ENCODE results near the gene PRM1. TPM values are rescaled to one million over a fixed set of nuclear protein-coding genes. Genes with fewer than 3 reads are reported as not detected.

Gene PRM1
- total RNA-seq, 1 donor = not detected

- no peak overlapping the region for H3K4me3 ChIP-seq (ENCODE audit: low read depth, low read length)
- DNase-seq (ENCODE audit: low read depth) = no peak
- TF ChIP-seq CTCF (IDR thresholded peaks at IDR 0.05; ENCODE audit: insufficient read depth, low read depth, low read length) = no peak
These were observed 8.1 kb upstream of the PRM1 start for GRCh38 chr16:11289202-11289601.

DNA sequence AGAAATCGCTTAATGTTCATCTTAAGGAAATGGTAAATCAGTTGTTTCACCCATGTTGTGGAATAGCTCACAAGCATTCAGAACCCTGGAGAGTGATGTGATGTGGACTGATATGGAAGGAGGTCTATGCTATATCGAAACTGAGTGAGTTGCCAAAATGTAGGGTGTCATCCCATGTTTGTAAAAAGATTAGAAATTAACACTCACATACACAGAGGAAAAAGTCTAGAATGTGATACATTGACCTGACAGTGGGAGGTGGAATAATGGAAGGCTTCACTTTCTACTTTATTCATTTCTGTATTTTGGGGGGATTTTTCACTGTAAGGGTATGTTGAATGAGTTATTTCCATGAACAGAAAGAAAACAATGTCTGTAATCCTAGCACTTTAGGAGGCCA lies 4.7 kb upstream of the PRM1 start:
- DNase-seq (ENCODE audit: low read depth) = no peak
- TF ChIP-seq CTCF (IDR thresholded peaks at IDR 0.05; ENCODE audit: insufficient read depth, low read depth, low read length) = no peak
- H3K4me3 ChIP-seq (ENCODE audit: low read depth, low read length) = no peak overlapping the region

GRCh38 chr16:11283820-11284248 lies 2.7 kb upstream of the PRM1 start:
- peak; percentile 76 for DNase-seq (ENCODE audit: low read depth)
- TF ChIP-seq CTCF (IDR thresholded peaks at IDR 0.05; ENCODE audit: insufficient read depth, low read depth, low read length) = peak; percentile 34
- no peak overlapping the region for H3K4me3 ChIP-seq (ENCODE audit: low read depth, low read length)

- no peak for DNase-seq (ENCODE audit: low read depth)
- TF ChIP-seq CTCF (IDR thresholded peaks at IDR 0.05; ENCODE audit: insufficient read depth, low read depth, low read length) = no peak
- H3K4me3 ChIP-seq (ENCODE audit: low read depth, low read length) = no peak overlapping the region
These were observed 2.2 kb downstream of the PRM1 start for GRCh38 chr16:11278681-11279628.

GRCh38 chr16:11277607-11278337 lies 3.4 kb downstream of the PRM1 start:
- no peak for DNase-seq (ENCODE audit: low read depth)
- TF ChIP-seq CTCF (IDR thresholded peaks at IDR 0.05; ENCODE audit: insufficient read depth, low read depth, low read length) = no peak
- H3K4me3 ChIP-seq (ENCODE audit: low read depth, low read length) = no peak overlapping the region

DNA sequence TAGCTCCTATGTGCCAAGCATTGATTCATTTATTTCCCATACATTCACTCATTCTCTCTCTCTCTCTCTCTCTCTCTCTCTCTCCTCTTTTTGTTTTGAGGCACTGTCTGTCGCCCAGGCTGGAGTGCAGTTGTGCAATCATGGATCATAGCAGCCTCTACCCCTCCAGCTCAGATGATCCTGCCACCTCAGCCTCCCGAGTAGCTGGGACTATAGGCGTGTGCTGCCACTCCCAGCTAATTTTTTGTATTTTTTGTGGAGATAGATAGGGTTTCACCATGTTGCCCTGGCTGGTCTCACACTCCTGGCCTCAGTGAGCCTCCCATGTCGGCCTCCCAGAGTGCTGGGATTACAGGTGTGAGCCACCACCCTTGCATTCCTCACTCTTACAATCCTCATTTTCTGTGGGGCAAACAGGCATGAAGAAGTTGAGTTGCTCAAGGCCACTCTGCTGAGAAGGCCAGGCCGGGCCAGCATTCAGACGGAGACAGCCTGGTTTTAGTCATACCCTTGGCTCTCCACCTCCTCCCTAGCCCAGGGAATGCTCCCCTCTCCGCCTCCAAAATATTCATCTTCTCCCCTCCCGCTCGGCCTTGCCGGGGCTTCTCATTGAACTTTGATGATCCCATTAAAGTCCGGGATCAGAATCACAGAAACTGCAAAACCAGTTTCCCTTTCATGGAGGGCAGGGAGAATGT lies 4.1 kb downstream of the PRM1 start:
- no peak for DNase-seq (ENCODE audit: low read depth)
- no peak overlapping the region for H3K4me3 ChIP-seq (ENCODE audit: low read depth, low read length)
- TF ChIP-seq CTCF (IDR thresholded peaks at IDR 0.05; ENCODE audit: insufficient read depth, low read depth, low read length) = no peak

Data from fibroblast of villous mesenchyme (primary cell).